Measurements from ENCODE around the gene ICA1. TPM values are rescaled to one million over a fixed set of nuclear protein-coding genes. Genes with fewer than 3 reads are reported as not detected.

The ICA1 gene
- polyA plus RNA-seq = 1.1 to 1.9 TPM (median 1.1 TPM) in 3 replicates
- polyA plus RNA-seq (2011; ENCODE audit: low read depth) = 5.6 TPM
- 2.1 and 2.3 TPM in 2 replicates for polyA plus RNA-seq (2011; cell fraction: cytosol; rRNA removed)
- 4.6 and 7.7 TPM in 2 replicates for polyA plus RNA-seq (2011; cell fraction: nucleus; rRNA removed)
- polyA plus RNA-seq (2012; ENCODE audit: low replicate concordance) = 1.5 and 5.6 TPM in 2 replicates
- polyA minus RNA-seq = 2.8 to 7.0 TPM in 2 of 3 replicates, not detected in the other
- polyA minus RNA-seq (2011; cell fraction: cytosol; rRNA and poly(A)+ RNA removed) = 1.9 TPM
- polyA minus RNA-seq (2011; cell fraction: nucleus; rRNA and poly(A)+ RNA removed) = 2.0 and 4.6 TPM in 2 replicates

DNA sequence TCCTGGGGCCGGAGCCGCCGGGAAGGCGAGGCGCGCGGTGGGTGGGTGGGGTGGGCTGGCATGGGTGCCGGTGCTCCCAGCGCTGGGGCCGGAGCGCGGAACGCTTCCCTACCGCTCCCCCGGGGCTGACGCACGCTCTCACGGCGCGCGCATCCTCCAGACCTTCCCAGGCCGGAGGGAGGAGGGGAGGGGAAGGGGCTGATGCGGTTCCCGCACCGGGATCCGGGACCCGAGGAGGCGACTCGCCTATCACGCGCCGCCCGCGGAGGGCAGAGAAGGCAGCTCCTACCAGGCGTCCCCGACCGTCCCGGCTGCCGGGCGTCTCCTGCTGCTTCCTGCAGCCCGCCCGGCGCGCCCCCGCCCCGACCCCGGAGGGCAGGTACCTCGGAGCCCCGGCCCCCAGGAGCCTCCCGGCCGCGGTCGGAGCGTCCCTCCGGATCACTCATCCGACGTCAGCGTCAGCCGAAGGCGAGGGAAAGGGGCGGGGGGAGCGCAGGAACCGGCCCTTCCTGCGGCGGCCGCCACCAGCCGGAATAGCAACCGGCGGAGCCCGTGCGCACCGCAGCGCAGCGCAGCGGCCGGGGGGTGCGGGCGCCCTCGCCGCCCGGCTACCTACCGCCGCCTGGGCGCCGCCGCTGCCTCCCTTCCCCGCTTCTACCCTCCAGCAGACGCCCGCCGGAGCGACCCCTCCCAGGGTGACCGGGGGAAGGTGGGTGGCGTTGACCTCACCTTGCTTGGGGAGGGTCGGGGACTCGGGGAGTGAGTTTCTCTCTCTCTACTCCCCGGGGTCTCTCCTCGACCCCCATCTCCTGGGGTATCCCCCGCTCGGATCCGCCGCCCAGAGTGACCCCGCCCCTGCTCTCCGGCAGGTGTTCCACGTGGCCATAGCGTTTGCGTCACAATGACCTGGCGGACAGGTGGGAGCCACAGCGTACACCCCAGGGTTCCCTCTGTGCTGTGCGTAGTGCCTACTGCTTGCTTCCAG lies at the start of gene ICA1:
ICA1 (minus strand) TSS at position 457 of the 985 bp plus-strand sequence. CDS start 26,241 bp downstream, outside the sequence.
- H3K27ac ChIP-seq (ENCODE audit: control insufficient read depth, insufficient read depth, low read length) = no peak within 1 kb of the TSS

DNA sequence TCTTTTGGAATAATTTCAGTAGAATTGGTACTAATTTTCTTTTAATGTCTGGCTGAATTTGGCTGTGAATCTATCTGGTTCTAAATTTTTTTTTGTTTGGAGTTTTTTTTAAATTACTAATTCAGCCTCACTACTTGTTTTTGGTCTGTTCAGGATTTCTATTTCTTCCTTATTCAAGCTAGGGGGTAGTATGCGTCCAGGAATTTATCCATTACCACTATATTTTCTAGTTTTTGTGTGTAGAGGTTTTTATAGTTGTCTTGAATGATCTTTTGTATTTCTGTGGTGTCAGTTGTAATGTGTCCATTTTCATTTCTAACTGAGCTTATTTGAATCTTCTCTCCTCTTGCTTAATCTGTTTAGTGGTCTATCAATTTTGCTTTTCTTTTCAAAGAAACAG lies 48.9 kb upstream of the ICA1 start:
- FAIRE-seq = no peak
- Histone ChIP-seq H4K20me1 (ENCODE audit: control insufficient read depth, extremely low read depth, insufficient read depth, low read length) (no peaks in the 10 kb centered on the region), H3K9ac (ENCODE audit: control insufficient read depth, extremely low read depth, insufficient read depth, low read length) (no peak overlapping the region), H3K4me1 (ENCODE audit: control insufficient read depth, extremely low read depth, insufficient read depth, low read length) (no peaks in the 10 kb centered on the region), H3K27me3 (ENCODE audit: control insufficient read depth, extremely low read depth, insufficient read depth, low read length) (no peaks in the 10 kb centered on the region), H3K27ac (ENCODE audit: control insufficient read depth, insufficient read depth, low read length) (no peak overlapping the region), H3K9me3 (ENCODE audit: control insufficient read depth, low read depth, low read length) (no peaks in the 10 kb centered on the region), H3K4me3 (ENCODE audit: control insufficient read depth in 2 of 3, extremely low read depth in 1 of 3, insufficient read depth in 2 of 3, low read depth in 1 of 3, low read length in 3 of 3) (no peak overlapping the region), H3K79me2 (ENCODE audit: control insufficient read depth, insufficient read depth, low read length) (no peaks in the 10 kb centered on the region), H3K36me3 (ENCODE audit: control insufficient read depth in 2 of 2, extremely low read depth in 1 of 2, insufficient read depth in 2 of 2, low read length in 2 of 2) (no peaks in the 10 kb centered on the region), H3K4me2 (ENCODE audit: control insufficient read depth, extremely low read depth, insufficient read depth, low read depth, low read length) (no peak overlapping the region), H2AFZ (ENCODE audit: control insufficient read depth, low read length) (no peak overlapping the region), H3K9me1 (ENCODE audit: control insufficient read depth, extremely low read depth, insufficient read depth, low read length) (no peaks in the 10 kb centered on the region)
- no peak for DNase-seq (ENCODE audit: low read depth, low spot score)
- dilution Hi-C loops (cut with MboI; ENCODE audit: extremely low pct_ligation_motif_present, low sequenced_read_pairs) = no loop called here
- no peak for TF ChIP-seq EZH2 (IDR thresholded peaks at IDR 0.05; ENCODE audit: low read length)

More for the DNA sequence above, at the start of gene ICA1:
- Histone ChIP-seq H3K4me1 (ENCODE audit: control insufficient read depth, extremely low read depth, insufficient read depth, low read length) (no peaks in the 10 kb centered on the region), H3K4me3 (ENCODE audit: control insufficient read depth in 2 of 3, extremely low read depth in 1 of 3, insufficient read depth in 2 of 3, low read depth in 1 of 3, low read length in 3 of 3) (peak within 1 kb of the TSS; percentile 56 to 66 (median 61)), H3K9me1 (ENCODE audit: control insufficient read depth, extremely low read depth, insufficient read depth, low read length) (no peaks in the 10 kb centered on the region), H3K36me3 (ENCODE audit: control insufficient read depth in 2 of 2, extremely low read depth in 1 of 2, insufficient read depth in 2 of 2, low read length in 2 of 2) (no peaks in the 10 kb centered on the region), H3K9me3 (ENCODE audit: control insufficient read depth, low read depth, low read length) (no peaks in the 10 kb centered on the region), H3K79me2 (ENCODE audit: control insufficient read depth, insufficient read depth, low read length) (no peaks in the 10 kb centered on the region), H3K9ac (ENCODE audit: control insufficient read depth, extremely low read depth, insufficient read depth, low read length) (peak within 1 kb of the TSS; percentile 33), H4K20me1 (ENCODE audit: control insufficient read depth, extremely low read depth, insufficient read depth, low read length) (no peaks in the 10 kb centered on the region), H3K4me2 (ENCODE audit: control insufficient read depth, extremely low read depth, insufficient read depth, low read depth, low read length) (peak within 1 kb of the TSS; percentile 58), H3K27me3 (ENCODE audit: control insufficient read depth, extremely low read depth, insufficient read depth, low read length) (peaks cover 4% of the 10 kb centered on the region), H2AFZ (ENCODE audit: control insufficient read depth, low read length) (peak within 1 kb of the TSS; percentile 60)
- no peak for DNase-seq (ENCODE audit: low read depth, low spot score)
- dilution Hi-C loops (cut with MboI; ENCODE audit: extremely low pct_ligation_motif_present, low sequenced_read_pairs) = no loop called here
- TF ChIP-seq, protein P1, sequence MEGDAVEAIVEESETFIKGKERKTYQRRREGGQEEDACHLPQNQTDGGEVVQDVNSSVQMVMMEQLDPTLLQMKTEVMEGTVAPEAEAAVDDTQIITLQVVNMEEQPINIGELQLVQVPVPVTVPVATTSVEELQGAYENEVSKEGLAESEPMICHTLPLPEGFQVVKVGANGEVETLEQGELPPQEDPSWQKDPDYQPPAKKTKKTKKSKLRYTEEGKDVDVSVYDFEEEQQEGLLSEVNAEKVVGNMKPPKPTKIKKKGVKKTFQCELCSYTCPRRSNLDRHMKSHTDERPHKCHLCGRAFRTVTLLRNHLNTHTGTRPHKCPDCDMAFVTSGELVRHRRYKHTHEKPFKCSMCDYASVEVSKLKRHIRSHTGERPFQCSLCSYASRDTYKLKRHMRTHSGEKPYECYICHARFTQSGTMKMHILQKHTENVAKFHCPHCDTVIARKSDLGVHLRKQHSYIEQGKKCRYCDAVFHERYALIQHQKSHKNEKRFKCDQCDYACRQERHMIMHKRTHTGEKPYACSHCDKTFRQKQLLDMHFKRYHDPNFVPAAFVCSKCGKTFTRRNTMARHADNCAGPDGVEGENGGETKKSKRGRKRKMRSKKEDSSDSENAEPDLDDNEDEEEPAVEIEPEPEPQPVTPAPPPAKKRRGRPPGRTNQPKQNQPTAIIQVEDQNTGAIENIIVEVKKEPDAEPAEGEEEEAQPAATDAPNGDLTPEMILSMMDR (optimal IDR thresholded peaks at IDR 0.05 in 1 of 3, IDR thresholded peaks at IDR 0.05 in 1 of 3, conservative IDR thresholded peaks at IDR 0.05 in 1 of 3; ENCODE audit: extremely low read depth in 1 of 3, insufficient read depth in 2 of 3, low read length in 3 of 3) = no peak
- no peak for TF ChIP-seq EZH2 (IDR thresholded peaks at IDR 0.05; ENCODE audit: low read length)
- no peak for FAIRE-seq

Measured in keratinocyte (primary cell).